ENCODE measurements around the gene VSX1. TPM values are rescaled to one million over a fixed set of nuclear protein-coding genes. Genes with fewer than 3 reads are reported as not detected.

VSX1 gene
- total and polyA plus RNA-seq, 2 experiments from 2014 or later = not detected

GRCh38 chr20:25025986-25026605, 55.8 kb downstream of the VSX1 start:
- no peaks in the 10 kb centered on the region for H3K36me3 ChIP-seq (replicated peaks; ENCODE audit: insufficient read depth, low read depth)
- no peaks in the 10 kb centered on the region for H3K4me1 ChIP-seq (ENCODE audit: insufficient read depth)
- no peaks in the 10 kb centered on the region for H3K9me3 ChIP-seq (ENCODE audit: low read depth)

More at GRCh38 chr20:25025986-25026605, 55.8 kb downstream of the VSX1 start:
- Histone ChIP-seq H3K9me2 (replicated peaks; ENCODE audit: insufficient read depth) (no peaks in the 10 kb centered on the region), H3K79me2 (peaks cover 17% of the 10 kb centered on the region), H3K27ac (no peak overlapping the region), H4K20me1 (ENCODE audit: insufficient read depth, poor library complexity, severe bottlenecking) (no peaks in the 10 kb centered on the region), H3K4me3 (no peak overlapping the region), H3K27me3 (no peaks in the 10 kb centered on the region), H3K4me2 (no peak overlapping the region), H2AFZ (no peak overlapping the region)
- WGBS (ENCODE audit: low lambda C conversion rate, missing lambda C conversion rate) = 98% methylated on average over 4 of the region's 4 CpGs
- DNase-seq (ENCODE audit: low spot score) = no peak
- TF ChIP-seq CTCF (IDR thresholded peaks at IDR 0.05; ENCODE audit: poor library complexity) = no peak
- no peak for TF ChIP-seq EZH2 (IDR thresholded peaks at IDR 0.05; ENCODE audit: borderline replicate concordance)
- TF ChIP-seq EZH2phosphoT487 (IDR thresholded peaks at IDR 0.05; ENCODE audit: low read depth, severe bottlenecking, unreplicated experiment) = no peak

Other genes starting within 250 kb of the VSX1 start
- gene CST7, start 132.9 kb downstream of the VSX1 start, total RNA-seq = not detected in 2 replicates
- gene CST7, start 132.9 kb downstream of the VSX1 start, polyA plus RNA-seq = not detected in 2 replicates
- 97.7 and 110 TPM in 2 replicates for gene APMAP, start 89.4 kb downstream of the VSX1 start, total RNA-seq
- gene APMAP, start 89.4 kb downstream of the VSX1 start, polyA plus RNA-seq = 123 and 125 TPM in 2 replicates
- gene ACSS1, start 24.0 kb downstream of the VSX1 start, total RNA-seq = 20.5 and 22.2 TPM in 2 replicates
- gene ACSS1, start 24.0 kb downstream of the VSX1 start, polyA plus RNA-seq = 28.2 and 37.7 TPM in 2 replicates
- 58.1 and 80.4 TPM in 2 replicates for gene ENTPD6, start 113.6 kb upstream of the VSX1 start, total RNA-seq
- gene ENTPD6, start 113.6 kb upstream of the VSX1 start, polyA plus RNA-seq = 87.1 and 92.0 TPM in 2 replicates
- gene PYGB, start 165.9 kb upstream of the VSX1 start, total RNA-seq = 52.0 and 61.1 TPM in 2 replicates
- 35.0 and 45.3 TPM in 2 replicates for gene PYGB, start 165.9 kb upstream of the VSX1 start, polyA plus RNA-seq